HG02885 (cell line): ENCODE measurements around the gene ITGB8.
A peak's percentile ranks its signal among the peaks of the same experiment; 100 is the strongest.

Source experiments
- ATAC-seq: cut with Tn5 transposase; IDR thresholded peaks from one replicate; pipeline ENCODE4 v1.9.1; 2021; ENCODE audit warnings: mild to moderate bottlenecking; ENCODE audit not compliant: unreplicated experiment, poor library complexity

ITGB8 gene

GRCh38 chr7:20408467-20408826, 77.7 kb downstream of the ITGB8 start:
- ATAC-seq, result no peak

DNA sequence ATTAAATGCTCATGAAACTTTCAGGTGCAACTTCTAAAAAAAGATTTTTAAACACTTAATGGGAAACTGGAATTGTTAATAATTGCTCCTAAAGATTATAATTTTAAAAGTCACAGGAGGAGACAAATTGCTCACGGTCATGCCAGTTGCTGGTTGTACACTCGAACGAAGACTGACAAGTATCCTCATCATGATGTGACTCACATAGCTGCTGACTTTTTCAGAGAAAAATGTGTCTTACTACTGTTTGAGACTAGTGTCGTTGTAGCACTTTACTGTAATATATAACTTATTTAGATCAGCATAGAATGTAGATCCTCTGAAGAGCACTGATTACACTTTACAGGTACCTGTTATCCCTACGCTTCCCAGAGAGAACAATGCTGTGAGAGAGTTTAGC, 79.3 kb downstream of the ITGB8 start:
- no peak for ATAC-seq

GRCh38 chr7:20411372-20411771, 80.7 kb downstream of the ITGB8 start:
- ATAC-seq, result no peak

- ATAC-seq, result no peak
These were observed 81.3 kb downstream of the ITGB8 start for GRCh38 chr7:20412032-20412431.

- no peak for ATAC-seq
These were observed 86.6 kb downstream of the ITGB8 start for GRCh38 chr7:20417260-20417659.

DNA sequence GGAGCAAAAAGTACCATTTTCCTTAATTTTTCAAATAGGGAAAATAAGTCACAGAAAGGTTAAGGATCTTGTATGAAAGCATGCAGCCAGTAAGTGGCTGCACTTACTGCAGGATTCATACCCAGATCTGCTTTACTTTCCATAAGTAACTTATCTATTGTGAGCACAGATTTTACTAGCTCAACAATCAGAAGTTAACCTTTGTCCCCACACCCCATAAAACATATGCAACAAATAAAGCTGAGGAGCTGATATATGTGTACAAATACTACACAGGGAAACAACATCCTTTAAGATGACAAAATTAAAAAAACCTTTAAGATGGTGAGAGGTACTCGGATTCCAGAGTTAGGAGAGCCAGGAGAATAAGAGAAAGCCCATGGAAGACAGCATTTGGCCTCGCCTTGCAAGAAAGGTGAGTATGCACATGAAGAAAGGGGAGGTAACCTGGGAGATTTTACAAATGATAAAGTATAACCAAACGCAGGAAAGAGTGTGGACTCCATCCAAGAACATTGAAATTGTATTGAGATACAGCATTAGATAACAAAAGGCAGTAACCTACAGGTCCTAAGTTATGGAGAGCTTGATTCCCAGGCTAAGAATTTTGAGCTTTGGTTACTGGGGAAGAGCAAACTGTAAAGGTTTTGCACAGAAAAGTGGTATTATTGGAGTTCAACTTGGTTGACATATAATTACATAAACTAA, 87.1 kb downstream of the ITGB8 start:
- no peak for ATAC-seq

DNA sequence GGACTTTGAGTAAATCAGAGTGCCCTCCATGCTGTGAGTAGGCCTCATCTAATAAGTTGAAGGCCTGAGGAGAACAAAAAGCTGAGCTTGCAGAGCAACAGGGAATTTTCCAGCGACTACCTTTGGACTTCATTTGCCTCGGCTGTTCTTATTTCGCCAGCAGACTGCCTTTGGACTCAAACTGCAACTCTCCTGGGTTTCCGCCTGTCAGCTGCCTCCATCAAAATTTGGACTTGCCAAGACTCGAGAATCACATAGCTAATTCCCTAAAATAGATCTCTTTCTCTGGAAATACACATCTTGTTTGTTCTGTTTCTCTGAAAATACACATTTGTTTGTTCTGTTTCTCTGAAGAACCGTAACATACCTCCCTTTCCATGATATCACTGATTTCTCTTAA, 93.8 kb downstream of the ITGB8 start:
- ATAC-seq, result no peak

GRCh38 chr7:20430664-20431063, 100.0 kb downstream of the ITGB8 start:
- no peak for ATAC-seq

- no peak for ATAC-seq
These were observed 100.4 kb downstream of the ITGB8 start for GRCh38 chr7:20431146-20431545.

DNA sequence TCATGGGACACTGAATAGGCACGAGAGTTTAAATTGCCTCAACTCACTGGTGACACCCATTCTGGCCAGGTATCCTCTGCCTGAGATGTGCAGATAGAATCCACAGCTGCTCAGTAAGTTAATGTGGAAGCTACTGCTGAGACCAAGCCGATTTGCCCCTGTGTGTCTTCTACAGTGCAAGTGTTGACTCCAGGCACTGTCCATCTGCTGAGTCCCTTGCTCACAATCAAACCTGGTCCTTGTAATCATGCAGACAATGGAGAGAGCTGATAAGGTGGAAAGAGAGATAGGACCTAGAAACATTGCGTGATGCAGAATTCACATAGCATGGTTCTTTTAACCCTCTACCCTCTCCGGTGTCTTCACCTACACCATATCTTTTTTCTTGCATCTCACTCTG, 101.4 kb downstream of the ITGB8 start:
- no peak for ATAC-seq

GRCh38 chr7:20435305-20435704, 104.6 kb downstream of the ITGB8 start:
- ATAC-seq, result no peak

DNA sequence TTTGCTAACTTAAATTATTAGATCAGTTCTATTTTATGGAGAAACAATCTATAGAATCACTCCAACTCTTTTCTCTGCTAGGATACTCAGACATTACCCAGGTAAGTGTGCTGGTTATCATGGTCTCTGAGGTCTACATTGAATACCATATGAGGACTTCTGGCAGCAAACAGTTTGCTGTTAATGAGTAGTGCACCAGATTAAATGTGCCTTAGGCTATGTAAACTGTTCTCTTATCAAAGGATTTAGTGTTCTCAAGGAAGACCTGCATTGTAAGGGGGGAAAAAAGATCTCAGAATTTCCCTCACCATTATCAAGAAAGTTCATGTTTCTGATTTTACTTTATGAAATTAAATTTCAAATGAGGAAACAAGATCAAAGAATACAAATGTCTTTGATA, 107.5 kb downstream of the ITGB8 start:
- peak; percentile 8 for ATAC-seq

DNA sequence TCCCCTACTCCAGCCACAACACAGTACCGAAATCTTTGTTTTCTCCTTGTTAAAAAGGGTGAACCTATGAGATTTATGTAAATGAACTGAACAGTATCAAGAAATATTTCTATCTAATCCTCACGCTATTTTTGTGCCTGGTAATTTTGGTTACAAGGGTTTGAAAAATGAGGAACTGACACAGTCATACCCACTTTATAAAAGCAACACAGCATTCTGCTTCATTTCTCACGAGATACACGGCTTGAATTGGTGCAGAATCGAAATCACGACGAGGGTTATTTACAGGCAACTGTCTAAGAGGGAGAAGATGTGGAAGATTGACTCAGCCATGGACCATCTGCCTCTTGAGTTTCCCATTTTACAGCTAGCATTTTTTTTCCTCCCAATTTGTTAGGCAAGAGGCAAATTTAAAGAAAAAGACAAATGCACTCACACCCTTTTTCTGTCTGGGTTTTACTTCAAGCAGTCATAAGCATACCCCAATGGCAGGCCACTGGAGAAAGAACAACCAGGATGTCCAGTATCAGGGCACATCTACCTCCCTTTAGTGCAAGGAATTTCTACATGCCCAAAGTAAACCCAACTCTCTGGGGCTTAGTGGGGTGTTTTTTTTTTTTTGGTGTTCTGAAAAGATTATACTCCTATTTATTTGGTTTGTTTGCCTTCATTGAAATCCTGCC, 108.1 kb downstream of the ITGB8 start:
- peak; percentile 90 for ATAC-seq

DNA sequence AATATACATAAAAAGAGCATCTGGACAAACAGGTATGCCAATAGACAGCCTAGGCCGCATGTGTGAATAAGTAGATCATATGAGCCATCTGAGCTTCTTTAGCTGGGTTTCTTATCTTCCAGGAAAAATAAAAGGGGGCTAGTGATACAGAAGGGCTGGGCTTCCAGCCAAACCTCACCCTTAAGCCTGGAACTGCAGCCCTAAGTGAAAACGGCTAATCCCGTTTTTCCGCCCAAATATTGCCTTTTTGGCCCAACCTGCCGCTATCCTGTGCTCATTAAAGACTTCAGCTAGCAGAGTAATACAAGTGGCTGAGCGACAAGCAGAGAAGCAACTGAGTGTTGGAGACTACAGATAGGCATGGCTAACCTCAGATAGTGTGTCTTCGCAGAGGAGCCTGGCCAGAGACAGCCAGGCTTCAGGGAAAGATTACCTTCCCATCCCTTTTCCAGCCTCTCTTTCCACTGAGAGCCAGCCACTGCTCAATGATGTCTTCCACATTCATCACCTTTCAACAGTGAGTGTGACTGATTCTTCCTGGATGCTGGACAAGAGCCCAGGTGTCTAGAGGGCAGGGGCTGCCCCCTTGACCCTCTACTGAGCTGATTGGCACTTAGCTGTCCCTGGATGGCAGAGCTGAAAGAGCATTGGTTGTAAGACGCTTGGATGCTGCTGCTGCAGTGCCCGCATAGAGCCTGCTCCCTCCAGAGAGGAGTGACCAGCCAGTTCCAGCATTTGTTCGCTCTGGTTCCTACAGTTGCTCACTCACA, 108.9 kb downstream of the ITGB8 start:
- ATAC-seq, result no peak

GRCh38 chr7:20440472-20441105, 109.9 kb downstream of the ITGB8 start:
- no peak for ATAC-seq

DNA sequence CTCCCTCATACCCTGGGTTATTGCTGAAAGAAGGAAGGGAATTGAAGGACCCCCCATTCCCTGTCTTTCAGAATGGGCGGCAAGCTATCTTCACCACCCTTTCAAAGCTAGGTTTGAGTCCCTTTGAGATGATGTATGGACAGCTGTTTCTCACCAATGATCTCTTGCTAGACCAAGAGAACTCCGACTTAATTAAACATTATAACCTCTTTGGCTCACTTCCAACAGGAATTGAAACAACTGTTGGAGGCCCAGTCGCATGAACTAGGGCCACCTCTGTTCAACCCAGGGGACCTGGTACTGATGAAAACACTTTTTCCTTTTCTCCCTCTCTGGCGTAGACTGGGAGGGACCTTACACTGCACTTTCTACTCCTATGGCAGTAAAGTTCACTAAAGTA, 110.6 kb downstream of the ITGB8 start:
- no peak for ATAC-seq

DNA sequence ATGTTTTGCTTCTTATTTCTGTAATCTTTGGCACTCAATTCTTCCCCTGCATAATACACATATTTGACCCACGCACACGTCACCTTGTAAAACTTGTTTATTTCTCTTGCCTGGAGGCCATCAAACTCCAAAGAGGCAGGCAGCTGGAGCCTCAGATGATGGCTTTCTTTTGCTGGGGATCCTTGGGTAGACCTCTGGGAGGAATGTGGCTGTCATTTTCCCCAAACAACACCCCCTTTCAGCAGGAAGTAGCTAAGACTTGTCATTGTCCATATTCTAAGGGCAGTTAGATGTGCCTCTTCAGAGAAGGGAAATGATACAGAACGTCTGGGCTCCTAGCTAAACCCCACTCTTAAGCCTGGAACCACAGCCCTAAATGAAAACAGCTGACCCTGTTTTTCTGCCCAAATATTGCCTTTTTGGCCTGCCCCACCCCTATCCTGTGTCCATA, 111.3 kb downstream of the ITGB8 start:
- no peak for ATAC-seq

GRCh38 chr7:20442951-20443350, 112.3 kb downstream of the ITGB8 start:
- no peak for ATAC-seq

GRCh38 chr7:20444030-20444800, 113.5 kb downstream of the ITGB8 start:
- no peak for ATAC-seq

DNA sequence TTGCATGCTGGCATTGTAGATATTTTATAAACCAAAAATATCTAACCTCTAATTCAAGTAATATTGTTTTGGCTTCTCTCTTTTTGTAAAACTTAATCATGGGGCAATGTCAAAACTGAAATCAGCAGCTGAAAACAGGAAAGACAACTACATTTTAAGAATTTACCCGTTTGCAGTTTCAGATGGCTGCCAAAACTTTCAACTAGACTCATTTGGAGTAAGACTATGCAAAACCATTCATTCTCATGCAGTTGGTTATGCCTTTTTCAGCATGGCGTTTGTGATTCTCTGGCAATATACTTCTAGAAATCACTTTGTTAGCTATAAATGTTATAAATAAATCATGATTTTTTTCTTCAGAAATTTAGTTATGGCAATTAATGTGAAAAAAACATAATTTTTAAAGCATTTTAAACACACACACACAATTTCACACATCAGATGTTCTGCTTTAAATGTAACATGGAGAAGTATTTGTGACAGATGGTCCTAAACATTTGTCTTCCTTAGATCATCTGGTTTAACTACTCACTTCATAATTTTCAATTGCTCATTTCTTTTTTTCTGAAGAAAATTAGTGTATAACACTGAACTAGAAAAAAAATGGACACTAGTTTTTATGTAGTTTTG, 116.4 kb downstream of the ITGB8 start:
- ATAC-seq, result peak; percentile 84
